Esophagus muscularis mucosa (tissue), 4 donors: Measurements from ENCODE around the gene ZNF268. TPM values are rescaled to one million over a fixed set of nuclear protein-coding genes. Genes with fewer than 3 reads are reported as not detected.

Source experiments
- DNase-seq: peaks from one replicate; pipeline ENCODE4 v3.0.0-alpha.2; 2017; ENCODE audit errors: extremely low spot score
- H3K27ac ChIP-seq, 4 donors: fragments of 200-600 bp; sonication (generic); replicated peaks in 1 of 4; 1 replicate in 3 of 4; 2 replicates in 1 of 4; pipeline ENCODE4 v1.5.1; 2016 to 2019; ENCODE audit warnings: mild to moderate bottlenecking in 1 of 4
- H3K27me3 ChIP-seq, 4 donors: fragments of 200-600 bp; sonication (generic); one replicate each; pipeline versions ENCODE4 v1.5.1 to v1.6.0; 2016 to 2019
- H3K36me3 ChIP-seq, 4 donors: fragments of 200-600 bp; sonication (generic); one replicate each; pipeline ENCODE4 v1.5.1; 2016 to 2019
- H3K4me1 ChIP-seq, 4 donors: fragments of 200-600 bp; sonication (generic); one replicate each; pipeline ENCODE4 v1.5.1; 2016 to 2019
- H3K4me3 ChIP-seq, 4 donors: fragments of 200-600 bp; sonication (generic); 1 replicate in 2 of 4; 2 replicates in 2 of 4; pipeline ENCODE4 v1.5.1; 2016 to 2019; ENCODE audit warnings: mild to moderate bottlenecking in 4 of 4, moderate library complexity in 1 of 4
- H3K9me3 ChIP-seq, 4 donors: fragments of 200-600 bp; sonication (generic); 1 replicate in 3 of 4; 2 replicates in 1 of 4; pipeline ENCODE4 v1.5.1; 2016 to 2019
- CTCF ChIP-seq, 3 experiments: fragments of 200-600 bp in 2 of 3; fragments of 450-650 bp in 1 of 3; sonication (generic) in 2 of 3; IDR thresholded peaks; one replicate each; pipeline ENCODE4 v1.5.1; 2017 to 2019; ENCODE audit warnings: antibody characterized with exemption in 3 of 3, mild to moderate bottlenecking in 2 of 3, moderate library complexity in 1 of 3
- EP300 ChIP-seq: sonication (generic); formaldehyde crosslinking; IDR thresholded peaks from one replicate; pipeline ENCODE4 v1.6.1; 2017; ENCODE audit warnings: antibody characterized with exemption
- POLR2A ChIP-seq: fragments of 450-650 bp; IDR thresholded peaks from one replicate; pipeline ENCODE4 v1.6.1; 2017; ENCODE audit warnings: antibody characterized with exemption, moderate library complexity, mild to moderate bottlenecking, low read depth
- POLR2AphosphoS5 ChIP-seq, 2 donors: sonication (generic); formaldehyde crosslinking; IDR thresholded peaks; one replicate each; pipeline ENCODE4 v1.6.1; 2017; ENCODE audit warnings: antibody characterized with exemption in 2 of 2
- WGBS: methylation state at CpG from one replicate; pipeline ENCODE4 v1.1.5; 2018; 5-methylcytosine and 5-hydroxymethylcytosine counted together
- intact Hi-C: fragments of 100-400 bp; cut with DNase I; formaldehyde crosslinking; loops from one replicate; pipeline ENCODE4 v1.15.1; 2023
- total RNA-seq, 4 donors: library from RNA; depleted of rRNA; stranded (reverse); fragments of >200 nt; gene quantifications; one replicate each; pipeline versions ENCODE4 v1.1.0 to v1.2.1, GENCODE V29; 2016

ZNF268 gene
- total RNA-seq, 4 donors from 2014 or later = 14.1 to 37.2 (median 26.8) TPM

GRCh38 chr12:133222211-133222610 lies 40.9 kb downstream of the ZNF268 start:
- 77% methylated on average over 10 of the region's 10 CpGs for WGBS
- DNase-seq = no peak
- intact Hi-C loops = no loop called here
- Histone ChIP-seq H3K27me3 (no peaks in the 10 kb centered on the region), H3K36me3 (no peaks in the 10 kb centered on the region), H3K27ac (no peak overlapping the region), H3K9me3 (peaks cover 0 to 67% (median 35%) of the 10 kb centered on the region in 4 donors), H3K4me3 (no peak overlapping the region), H3K4me1 (no peaks in the 10 kb centered on the region)
- TF ChIP-seq CTCF (IDR thresholded peaks at IDR 0.05) = no peak
- no peak for TF ChIP-seq EP300

DNA sequence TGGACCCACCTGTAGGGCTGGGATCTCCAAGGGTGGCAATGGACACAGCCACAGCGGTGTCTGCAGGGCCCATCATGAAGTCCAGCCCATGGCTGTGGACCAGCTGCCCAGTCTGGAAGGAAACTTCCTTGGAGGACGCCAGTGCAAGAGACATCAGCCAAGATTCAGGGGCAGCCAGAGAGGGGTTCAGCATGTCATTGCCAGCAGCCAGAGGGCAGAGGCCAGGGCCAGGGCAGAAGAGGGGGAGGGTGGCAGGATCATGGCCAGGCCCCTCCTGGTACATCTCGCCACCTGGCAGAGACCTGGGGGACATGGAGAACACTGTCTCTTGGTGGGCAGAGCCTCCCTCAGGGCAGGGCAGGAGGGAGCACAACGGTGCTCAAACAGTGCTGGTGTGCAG lies 44.2 kb downstream of the ZNF268 start:
- no peaks in the 10 kb centered on the region for H3K36me3 ChIP-seq
- H3K4me3 ChIP-seq = no peak overlapping the region
- intact Hi-C loops = no loop called here
- no peaks in the 10 kb centered on the region for H3K27me3 ChIP-seq
- no peak overlapping the region for H3K27ac ChIP-seq
- no peak for TF ChIP-seq POLR2AphosphoS5 (IDR thresholded peaks at IDR 0.05)
- DNase-seq = no peak
- peaks cover 0 to 46% (median 18%) of the 10 kb centered on the region in 4 donors for H3K9me3 ChIP-seq
- WGBS = 88% methylated on average over 2 of the region's 4 CpGs
- no peaks in the 10 kb centered on the region for H3K4me1 ChIP-seq

DNA sequence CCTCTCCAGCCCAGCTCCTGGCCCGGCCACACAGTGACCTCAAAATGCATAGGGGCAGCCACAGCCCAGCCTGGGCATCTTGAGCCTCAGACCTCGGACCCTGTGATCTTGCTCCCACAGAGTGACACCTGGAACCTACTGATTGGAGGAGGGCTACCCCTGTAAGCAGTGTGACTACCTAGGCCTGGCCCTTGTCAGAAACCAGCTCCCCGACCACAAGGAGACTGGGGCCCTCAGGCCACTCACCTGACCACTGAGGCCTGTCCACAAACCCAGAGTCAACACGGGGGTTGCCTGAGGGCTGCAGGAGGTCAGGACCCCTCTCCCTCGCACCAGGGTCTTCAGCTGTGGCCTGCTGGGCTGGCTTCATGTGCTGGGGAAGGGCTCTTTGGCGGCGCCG lies 45.4 kb downstream of the ZNF268 start:
- intact Hi-C loops = no loop called here
- Histone ChIP-seq H3K27me3 (no peaks in the 10 kb centered on the region), H3K27ac (no peak overlapping the region), H3K4me1 (no peaks in the 10 kb centered on the region), H3K9me3 (peaks cover 0 to 35% (median 13%) of the 10 kb centered on the region in 4 donors), H3K36me3 (no peaks in the 10 kb centered on the region), H3K4me3 (no peak overlapping the region)
- no peak for DNase-seq
- WGBS = 81% methylated on average over 7 of the region's 8 CpGs
- TF ChIP-seq POLR2A (no peak), CTCF (IDR thresholded peaks at IDR 0.05) (no peak), EP300 (no peak), POLR2AphosphoS5 (IDR thresholded peaks at IDR 0.05) (no peak)

GRCh38 chr12:133227281-133227852 lies 46.1 kb downstream of the ZNF268 start:
- no peaks in the 10 kb centered on the region for H3K36me3 ChIP-seq
- DNase-seq = no peak
- no peak for TF ChIP-seq EP300
- no peak for TF ChIP-seq CTCF (IDR thresholded peaks at IDR 0.05)
- no peak for TF ChIP-seq POLR2AphosphoS5 (IDR thresholded peaks at IDR 0.05)
- no peak for TF ChIP-seq POLR2A
- H3K4me3 ChIP-seq = no peak overlapping the region
- intact Hi-C loops = no loop called here
- H3K9me3 ChIP-seq = peaks cover 0 to 29% (median 12%) of the 10 kb centered on the region in 4 donors
- no peaks in the 10 kb centered on the region for H3K4me1 ChIP-seq
- no peak overlapping the region for H3K27ac ChIP-seq
- 84% methylated on average over 4 of the region's 7 CpGs for WGBS
- peaks cover 0 to 5% (median 0%) of the 10 kb centered on the region in 4 donors for H3K27me3 ChIP-seq

- H3K4me1 ChIP-seq = no peaks in the 10 kb centered on the region
- intact Hi-C loops = no loop called here
- TF ChIP-seq CTCF (IDR thresholded peaks at IDR 0.05) (no peak), EP300 (no peak), POLR2AphosphoS5 (IDR thresholded peaks at IDR 0.05) (no peak), POLR2A (no peak)
- peaks cover 0 to 26% (median 12%) of the 10 kb centered on the region in 4 donors for H3K9me3 ChIP-seq
- H3K36me3 ChIP-seq = no peaks in the 10 kb centered on the region
- no peak overlapping the region for H3K27ac ChIP-seq
- H3K27me3 ChIP-seq = peaks cover 0 to 17% (median 2%) of the 10 kb centered on the region in 4 donors
- WGBS = 81% methylated on average over 3 of the region's 3 CpGs
- no peak overlapping the region for H3K4me3 ChIP-seq
- DNase-seq = no peak
These were observed 49.7 kb downstream of the ZNF268 start for GRCh38 chr12:133231001-133231400.
